GM23338 (cell line): ENCODE results near the gene BLM.
A peak's percentile ranks its signal among the peaks of the same experiment; 100 is the strongest.

ENCODE experiments used
- CTCF ChIP-seq, 2 experiments: fragments of 200-600 bp in 1 of 2; sonication (generic) in 1 of 2; conservative IDR thresholded peaks; 2 replicates each; pipeline versions ENCODE4 v1.5.1 to v1.6.1; 2016 to 2017; ENCODE audit warnings: antibody characterized with exemption in 2 of 2, low read depth in 2 of 2, mild to moderate bottlenecking in 2 of 2, moderate library complexity in 1 of 2
- EZH2 ChIP-seq: fragments of 200-600 bp; sonication (generic); IDR thresholded peaks from one replicate; pipeline ENCODE4 v1.8.0; 2017; ENCODE audit warnings: antibody characterized with exemption, mild to moderate bottlenecking, low read depth; ENCODE audit not compliant: unreplicated experiment
- EZH2phosphoT487 ChIP-seq: fragments of 200-600 bp; sonication (generic); IDR thresholded peaks from one replicate; pipeline ENCODE4 v1.8.1; 2018; ENCODE audit warnings: antibody characterized with exemption; ENCODE audit not compliant: unreplicated experiment
- JUNB ChIP-seq: IDR thresholded peaks from one replicate; pipeline ENCODE4 v1.6.1; 2016; ENCODE audit warnings: antibody characterized with exemption; ENCODE audit not compliant: unreplicated experiment
- POLR2AphosphoS5 ChIP-seq: IDR thresholded peaks from 2 replicates; pipeline ENCODE4 v1.6.1; 2016; ENCODE audit warnings: antibody characterized with exemption, low read depth

- TF ChIP-seq EZH2, result no peak
- peak in 1 of 2 experiments; percentile 38; a peak in 2 of 4 replicates for TF ChIP-seq CTCF (conservative IDR thresholded peaks at IDR 0.05; ENCODE audit: low read depth in 2 of 2)
- no peak for TF ChIP-seq POLR2AphosphoS5
- no peak for TF ChIP-seq EZH2phosphoT487
- TF ChIP-seq JUNB, result no peak
These were observed 15.1 kb upstream of the BLM start for GRCh38 chr15:90701880-90702630.
